ENCODE measurements around the gene IQSEC1. TPM values are rescaled to one million over a fixed set of nuclear protein-coding genes. Genes with fewer than 3 reads are reported as not detected.

Gene IQSEC1
- total and polyA plus RNA-seq, 9 of the 15 experiments (the other 6 are each of a cell fraction or from before 2014, with no cell fraction given) = 0.56 to 39.0 (median 6.8) TPM

DNA sequence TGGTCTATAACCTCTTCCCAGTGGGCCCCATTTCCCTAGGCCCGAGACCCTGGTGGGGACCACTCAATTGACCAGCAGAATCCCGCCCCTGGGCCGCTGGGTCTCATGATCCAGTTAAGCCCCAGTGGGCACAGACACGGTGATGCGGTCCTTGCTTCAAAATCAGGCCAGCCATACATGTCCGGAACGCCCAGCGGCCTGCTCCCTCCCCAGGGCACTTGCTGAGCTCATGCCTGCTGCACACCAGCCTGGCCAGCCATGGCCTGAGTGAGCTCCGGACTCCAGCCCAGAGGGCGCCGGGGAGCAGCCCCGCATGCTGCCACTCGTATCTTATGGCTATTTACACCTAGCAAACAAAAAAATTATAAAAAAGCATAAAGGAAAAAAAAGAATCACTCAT lies 34.4 kb upstream of the IQSEC1 start:
- no peak for DNase-seq (ENCODE audit: extremely low read depth in 1 of 4, low spot score in 3 of 4)
- no peak overlapping the region for H3K4me3 ChIP-seq
- ATAC-seq = no peak
- ChIA-PET POLR2A (interaction anchor here (1.1 kb wide), 1 partner anchor 13 kb away, joined by 4 read pairs; no protein-coding TSS in a partner anchor), CTCF (ENCODE audit: low intra/inter-chr PET ratio) (no interaction called here)
- FAIRE-seq = no peak
- no peaks in the 10 kb centered on the region for H3K36me3 ChIP-seq (ENCODE audit: control insufficient read depth, insufficient read depth, low read length)
- H3K9me1 ChIP-seq (ENCODE audit: control insufficient read depth, insufficient read depth, low read length) = no peaks in the 10 kb centered on the region
- no peak overlapping the region for H3K4me2 ChIP-seq (ENCODE audit: insufficient read depth, low read length)
- no peak overlapping the region for H2AFZ ChIP-seq (ENCODE audit: low read depth, low read length)
- no peaks in the 10 kb centered on the region for H3K79me2 ChIP-seq (ENCODE audit: control insufficient read depth, insufficient read depth, low read length)
- intact Hi-C loops (cut with micrococcal nuclease) = no loop called here
- H3K27ac ChIP-seq (ENCODE audit: extremely low read depth, low read depth, low read length) = no peak overlapping the region
- peaks cover 70 to 92% of the 10 kb centered on the region in 2 experiments for H3K27me3 ChIP-seq (ENCODE audit: control insufficient read depth in 2 of 2, insufficient read depth in 2 of 2, low read length in 2 of 2)
- H3K4me1 ChIP-seq (replicated peaks in 1 of 2; ENCODE audit: control insufficient read depth in 2 of 2, insufficient read depth in 2 of 2, low read length in 2 of 2) = peaks cover 0 to 3% of the 10 kb centered on the region in 2 experiments; a peak in 1 of 5 replicates
- WGBS (ENCODE audit: insufficient coverage, low coverage, missing lambda C conversion rate) = under 1% methylated on average over 13 of the region's 13 CpGs
- peaks cover 15% of the 10 kb centered on the region; the same call in 1 of the 2 replicates for H4K20me1 ChIP-seq (replicated peaks; ENCODE audit: control insufficient read depth, insufficient read depth, low read length)
- H3K9me3 ChIP-seq (replicated peaks; ENCODE audit: control insufficient read depth, insufficient read depth, low read depth, low read length) = no peaks in the 10 kb centered on the region; the same call in 1 of the 2 replicates
- no TSS peak for BruUV-seq (replicated peaks)
- H3K9ac ChIP-seq (ENCODE audit: insufficient read depth in 1 of 2, low read depth in 2 of 2, low read length in 2 of 2) = no peak overlapping the region
- in situ Hi-C loops (cut with MboI) = no loop called here
- TF ChIP-seq NR2C2 (CRISPR knock-in tag; IDR thresholded peaks at IDR 0.05) (no peak), NR2C2 (tag; IDR thresholded peaks at IDR 0.05) (no peak), CHD1 (IDR thresholded peaks at IDR 0.05; ENCODE audit: low read length) (no peak), SMAD4 (CRISPR knock-in tag; conservative IDR thresholded peaks at IDR 0.05) (no peak), ZFX (CRISPR knock-in tag; IDR thresholded peaks at IDR 0.05) (no peak), TSC22D4 (tag; IDR thresholded peaks at IDR 0.05) (no peak), CHD7 (IDR thresholded peaks at IDR 0.05; ENCODE audit: low read depth, low read length) (no peak), ZC3H11A (IDR thresholded peaks at IDR 0.05; ENCODE audit: low read depth, low read length) (no peak), UBTF (IDR thresholded peaks at IDR 0.05; ENCODE audit: borderline replicate concordance in 1 of 2, low read depth in 2 of 2, low read length in 2 of 2) (no peak)
